Activated CD4-positive, alpha-beta T cell treated with anti-CD3 and anti-CD28 coated beads, Interleukin-2, amount 10 ng/mL, durations not matched to agents 7 days and 5 days (primary cell): ENCODE results near the gene LPAR1. TPM values are rescaled to one million over a fixed set of nuclear protein-coding genes. Genes with fewer than 3 reads are reported as not detected.

Experiments
- CTCF ChIA-PET: fragments of 350-600 bp; sonication (Branson Sonifier 250); formaldehyde crosslinking; loops from one replicate; lab custom pipeline; 2021; ENCODE audit warnings: antibody characterized with exemption; lab: Charles Lee
- POLR2A ChIA-PET: fragments of 350-600 bp; sonication (Branson Sonifier 250); formaldehyde crosslinking; loops from one replicate; lab custom pipeline; 2021; ENCODE audit warnings: antibody characterized with exemption; lab: Charles Lee
- DNase-seq: peaks from one replicate; pipeline ENCODE4 v3.0.0-alpha.2; 2020
- H3K27ac Mint-ChIP-seq: one replicate; pipeline ENCODE4 v1.8.0; 2021; ENCODE audit warnings: mild to moderate bottlenecking, moderate library complexity, mixed read lengths
- H3K27me3 Mint-ChIP-seq: one replicate; pipeline ENCODE4 v1.8.0; 2021; ENCODE audit warnings: mixed read lengths
- H3K36me3 Mint-ChIP-seq: one replicate; pipeline ENCODE4 v1.8.0; 2021; ENCODE audit warnings: low read depth, mixed read lengths
- H3K4me1 Mint-ChIP-seq: one replicate; pipeline ENCODE4 v1.8.0; 2021; ENCODE audit warnings: mixed read lengths
- H3K4me3 Mint-ChIP-seq: one replicate; pipeline ENCODE4 v1.8.0; 2021; ENCODE audit warnings: mild to moderate bottlenecking, moderate library complexity, mixed read lengths
- H3K9me3 Mint-ChIP-seq: one replicate; pipeline ENCODE4 v1.8.0; 2021; ENCODE audit warnings: mixed read lengths
- total RNA-seq, 2 experiments: library from RNA; stranded (reverse); gene quantifications; one replicate each; pipeline ENCODE4 v1.2.3, GENCODE V29; 2021

Gene LPAR1
- total RNA-seq, 2 experiments from 2014 or later, result not detected

GRCh38 chr9:110936237-110936636, 102.0 kb downstream of the LPAR1 start:
- peaks cover 7% of the 10 kb centered on the region for H3K4me1 Mint-ChIP-seq
- H3K27me3 Mint-ChIP-seq, result no peaks in the 10 kb centered on the region
- ChIA-PET CTCF (no interaction called here), POLR2A (no interaction called here)
- H3K4me3 Mint-ChIP-seq, result no peak overlapping the region
- H3K36me3 Mint-ChIP-seq, result no peaks in the 10 kb centered on the region
- H3K27ac Mint-ChIP-seq, result no peak overlapping the region
- DNase-seq, result no peak
- H3K9me3 Mint-ChIP-seq, result no peaks in the 10 kb centered on the region

DNA sequence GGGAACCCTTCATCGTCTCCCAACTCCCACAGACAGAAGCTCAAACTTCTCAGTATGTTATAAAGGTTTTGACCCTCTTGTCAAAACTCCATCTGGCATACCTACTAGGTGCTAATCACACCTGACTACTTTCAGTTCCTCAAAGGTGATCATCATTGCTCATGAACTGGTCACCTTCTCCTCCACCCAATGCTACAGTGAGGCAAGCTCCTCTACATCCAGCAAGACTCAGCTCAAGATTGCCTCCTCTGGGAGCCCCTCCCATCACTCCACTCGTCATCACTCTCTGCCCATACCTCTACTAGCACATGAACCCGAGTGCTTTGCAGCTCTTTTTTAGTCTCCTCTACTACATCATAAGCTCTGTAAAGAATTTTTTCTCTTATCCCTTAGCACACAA, 102.4 kb downstream of the LPAR1 start:
- POLR2A ChIA-PET, result no interaction called here
- CTCF ChIA-PET, result interaction anchor here (0.7 kb wide), 1 partner anchor 86 kb away, joined by 3 read pairs; no protein-coding TSS in a partner anchor
- Mint-ChIP-seq H3K9me3 (no peaks in the 10 kb centered on the region), H3K4me3 (no peak overlapping the region), H3K4me1 (peaks cover 7% of the 10 kb centered on the region), H3K27ac (no peak overlapping the region), H3K36me3 (no peaks in the 10 kb centered on the region), H3K27me3 (no peaks in the 10 kb centered on the region)
- DNase-seq, result no peak

- CTCF ChIA-PET, result no interaction called here
- no peaks in the 10 kb centered on the region for H3K36me3 Mint-ChIP-seq
- H3K4me3 Mint-ChIP-seq, result no peak overlapping the region
- peak overlapping the region; percentile 57 for H3K27ac Mint-ChIP-seq
- POLR2A ChIA-PET, result no interaction called here
- H3K9me3 Mint-ChIP-seq, result no peaks in the 10 kb centered on the region
- peaks cover 7% of the 10 kb centered on the region for H3K4me1 Mint-ChIP-seq
- no peaks in the 10 kb centered on the region for H3K27me3 Mint-ChIP-seq
- DNase-seq, result no peak
Measured at GRCh38 chr9:110933350-110934001, 104.8 kb downstream of the LPAR1 start.

- no peak for DNase-seq
- H3K4me3 Mint-ChIP-seq, result no peak overlapping the region
- ChIA-PET POLR2A (no interaction called here), CTCF (no interaction called here)
- no peaks in the 10 kb centered on the region for H3K9me3 Mint-ChIP-seq
- no peaks in the 10 kb centered on the region for H3K27me3 Mint-ChIP-seq
- H3K36me3 Mint-ChIP-seq, result no peaks in the 10 kb centered on the region
- peaks cover 7% of the 10 kb centered on the region for H3K4me1 Mint-ChIP-seq
- H3K27ac Mint-ChIP-seq, result no peak overlapping the region
Measured at GRCh38 chr9:110932863-110933262, 105.4 kb downstream of the LPAR1 start.

DNA sequence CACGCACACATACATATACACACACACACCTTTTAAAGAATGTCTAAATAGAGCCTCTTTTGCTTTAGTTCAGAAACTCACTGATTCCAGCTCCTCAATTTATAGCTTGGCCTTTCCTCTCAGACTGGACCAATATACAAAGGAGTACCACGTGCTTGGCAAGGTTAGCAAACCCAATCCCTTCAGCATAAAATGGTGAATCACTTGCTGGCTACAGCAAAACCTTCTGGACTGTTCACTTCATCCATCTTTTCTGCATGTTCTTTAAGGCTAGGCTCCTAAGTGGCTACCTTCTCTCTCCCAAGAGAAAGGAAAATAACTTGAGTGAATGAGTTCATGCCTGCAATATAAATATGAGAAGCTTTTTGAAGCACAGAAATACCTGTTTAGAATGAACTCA, 109.7 kb downstream of the LPAR1 start:
- Mint-ChIP-seq H3K27me3 (no peaks in the 10 kb centered on the region), H3K4me3 (no peak overlapping the region), H3K27ac (no peak overlapping the region), H3K36me3 (no peaks in the 10 kb centered on the region), H3K4me1 (peaks cover 6% of the 10 kb centered on the region), H3K9me3 (no peaks in the 10 kb centered on the region)
- DNase-seq, result no peak
- POLR2A ChIA-PET, result no interaction called here
- CTCF ChIA-PET, result no interaction called here

DNA sequence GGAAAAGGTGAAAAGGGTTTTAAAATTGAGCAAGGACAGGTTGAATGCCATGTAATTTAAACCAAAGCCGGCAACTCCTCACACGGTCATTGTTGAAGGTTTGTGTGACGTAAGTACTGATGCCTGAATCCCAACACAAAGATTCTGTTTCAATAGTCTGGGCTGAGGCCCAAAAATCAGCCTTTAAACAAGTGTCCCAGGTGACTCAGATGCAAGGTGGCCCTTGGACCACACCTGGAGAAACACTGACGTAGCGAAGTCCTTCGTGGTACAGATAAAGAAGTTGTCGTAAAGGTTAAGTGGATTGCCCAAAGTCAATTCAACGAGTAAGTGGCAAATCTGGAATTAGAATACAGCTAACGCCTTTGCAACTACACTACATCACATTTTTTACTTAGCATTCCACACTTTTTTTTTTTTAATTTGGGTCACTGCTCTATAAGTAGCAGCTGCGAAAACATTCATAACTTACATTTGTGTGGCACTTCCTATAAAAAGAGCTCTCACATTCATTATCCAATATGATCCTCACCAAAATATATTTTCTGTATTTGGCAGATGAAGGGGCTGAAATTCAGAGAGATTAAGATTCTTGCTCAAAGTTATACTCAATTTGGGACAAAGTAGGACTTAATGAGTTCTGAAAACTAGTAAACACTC, 111.3 kb downstream of the LPAR1 start:
- Mint-ChIP-seq H3K27me3 (no peaks in the 10 kb centered on the region), H3K4me3 (no peak overlapping the region), H3K27ac (no peak overlapping the region), H3K9me3 (no peaks in the 10 kb centered on the region), H3K36me3 (no peaks in the 10 kb centered on the region), H3K4me1 (no peaks in the 10 kb centered on the region)
- DNase-seq, result no peak
- POLR2A ChIA-PET, result no interaction called here
- CTCF ChIA-PET, result no interaction called here

DNA sequence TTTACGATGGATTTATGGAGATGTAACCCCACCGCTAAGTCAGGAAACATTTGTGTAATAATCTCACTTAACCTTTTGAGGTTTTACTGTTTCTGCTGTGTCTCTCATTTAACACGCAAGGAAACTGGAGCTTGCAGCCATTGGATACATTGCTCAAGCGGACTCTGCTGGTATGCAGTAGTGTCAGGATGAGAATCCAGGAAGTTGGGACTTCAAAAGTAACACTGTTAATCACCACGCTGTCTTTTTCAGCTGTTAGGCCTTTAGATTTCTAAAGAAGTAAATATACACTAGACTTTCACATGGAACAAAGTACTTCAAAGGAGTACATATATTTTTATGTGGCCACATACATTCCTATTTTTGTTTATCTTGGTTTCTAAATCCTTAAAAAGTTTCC, 114.7 kb downstream of the LPAR1 start:
- CTCF ChIA-PET, result no interaction called here
- no peaks in the 10 kb centered on the region for H3K36me3 Mint-ChIP-seq

GRCh38 chr9:110922145-110922544, 116.1 kb downstream of the LPAR1 start:
- no peaks in the 10 kb centered on the region for H3K4me1 Mint-ChIP-seq
- no peak for DNase-seq
- H3K27ac Mint-ChIP-seq, result no peak overlapping the region
- H3K36me3 Mint-ChIP-seq, result no peaks in the 10 kb centered on the region
- POLR2A ChIA-PET, result no interaction called here
- no peaks in the 10 kb centered on the region for H3K27me3 Mint-ChIP-seq
- CTCF ChIA-PET, result no interaction called here
- no peak overlapping the region for H3K4me3 Mint-ChIP-seq
- H3K9me3 Mint-ChIP-seq, result no peaks in the 10 kb centered on the region

More for the DNA sequence above, 114.7 kb downstream of the LPAR1 start:
- H3K9me3 Mint-ChIP-seq, result no peaks in the 10 kb centered on the region
- no peaks in the 10 kb centered on the region for H3K4me1 Mint-ChIP-seq
- H3K4me3 Mint-ChIP-seq, result no peak overlapping the region
- no peak overlapping the region for H3K27ac Mint-ChIP-seq
- no peaks in the 10 kb centered on the region for H3K27me3 Mint-ChIP-seq
- no peak for DNase-seq
- POLR2A ChIA-PET, result no interaction called here

GRCh38 chr9:110921705-110922104, 116.6 kb downstream of the LPAR1 start:
- Mint-ChIP-seq H3K27ac (no peak overlapping the region), H3K9me3 (no peaks in the 10 kb centered on the region), H3K4me3 (no peak overlapping the region), H3K36me3 (no peaks in the 10 kb centered on the region), H3K4me1 (no peaks in the 10 kb centered on the region), H3K27me3 (no peaks in the 10 kb centered on the region)
- no peak for DNase-seq
- ChIA-PET POLR2A (no interaction called here), CTCF (no interaction called here)

GRCh38 chr9:110919609-110920008, 118.7 kb downstream of the LPAR1 start:
- H3K4me3 Mint-ChIP-seq, result no peak overlapping the region
- POLR2A ChIA-PET, result no interaction called here
- H3K27me3 Mint-ChIP-seq, result no peaks in the 10 kb centered on the region
- no peak overlapping the region for H3K27ac Mint-ChIP-seq
- CTCF ChIA-PET, result no interaction called here
- no peaks in the 10 kb centered on the region for H3K9me3 Mint-ChIP-seq
- no peaks in the 10 kb centered on the region for H3K36me3 Mint-ChIP-seq
- H3K4me1 Mint-ChIP-seq, result no peaks in the 10 kb centered on the region
- DNase-seq, result no peak

- Mint-ChIP-seq H3K27me3 (no peaks in the 10 kb centered on the region), H3K4me1 (no peaks in the 10 kb centered on the region), H3K27ac (no peak overlapping the region), H3K36me3 (no peaks in the 10 kb centered on the region), H3K9me3 (no peaks in the 10 kb centered on the region), H3K4me3 (no peak overlapping the region)
- DNase-seq, result no peak
- POLR2A ChIA-PET, result no interaction called here
- CTCF ChIA-PET, result no interaction called here
Measured at GRCh38 chr9:110919050-110919435, 119.2 kb downstream of the LPAR1 start.

- Mint-ChIP-seq H3K4me3 (no peak overlapping the region), H3K4me1 (no peaks in the 10 kb centered on the region), H3K36me3 (no peaks in the 10 kb centered on the region), H3K27ac (no peak overlapping the region), H3K27me3 (no peaks in the 10 kb centered on the region), H3K9me3 (no peaks in the 10 kb centered on the region)
- POLR2A ChIA-PET, result no interaction called here
- CTCF ChIA-PET, result no interaction called here
- no peak for DNase-seq
Measured at GRCh38 chr9:110918316-110919049, 119.8 kb downstream of the LPAR1 start.

DNA sequence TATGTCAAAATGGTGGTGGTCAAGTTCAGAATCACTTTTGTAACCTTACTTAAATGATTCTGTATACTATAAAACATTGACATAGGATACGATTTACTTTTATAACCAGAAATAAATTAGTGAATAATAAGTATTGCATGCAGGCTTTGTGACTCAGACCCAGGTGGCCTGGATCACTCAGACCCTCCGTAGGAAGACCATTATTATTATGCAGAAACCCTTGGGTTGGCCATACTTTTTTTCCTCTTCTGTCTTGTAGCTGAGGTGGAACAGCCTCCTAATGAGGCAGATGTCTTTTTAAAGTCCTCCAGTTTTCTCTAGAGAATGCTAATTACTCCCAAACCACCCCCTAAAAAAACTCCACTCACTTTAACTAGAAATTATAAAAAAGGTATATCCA, 121.9 kb downstream of the LPAR1 start:
- no peak overlapping the region for H3K27ac Mint-ChIP-seq
- ChIA-PET POLR2A (no interaction called here), CTCF (no interaction called here)
- no peaks in the 10 kb centered on the region for H3K27me3 Mint-ChIP-seq
- no peak overlapping the region for H3K4me3 Mint-ChIP-seq
- no peaks in the 10 kb centered on the region for H3K36me3 Mint-ChIP-seq
- no peaks in the 10 kb centered on the region for H3K9me3 Mint-ChIP-seq
- DNase-seq, result no peak
- no peaks in the 10 kb centered on the region for H3K4me1 Mint-ChIP-seq
